ENCODE data around the gene C1orf185.

C1orf185 gene

DNA sequence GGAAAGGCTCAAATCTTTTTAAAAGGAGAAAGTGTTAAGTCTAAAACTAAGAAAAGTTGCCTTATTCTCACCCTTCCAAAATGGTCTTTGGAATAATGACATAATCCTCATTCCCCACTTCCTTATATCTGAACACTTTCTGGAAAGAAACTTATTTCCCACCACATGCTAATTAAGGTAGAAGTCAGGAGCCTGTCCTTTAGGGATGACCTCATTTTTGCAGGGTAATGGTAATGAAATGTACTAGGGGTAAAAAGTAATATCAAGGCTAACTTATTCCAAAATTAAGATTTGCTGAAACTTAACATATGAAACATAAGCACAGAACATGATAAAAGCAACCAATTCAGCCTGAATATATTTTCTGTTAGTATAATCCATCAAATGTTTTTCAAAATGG is 29.4 kb upstream of the C1orf185 start:
- H3K4me3 ChIP-seq (ENCODE audit: low read length) = no peak overlapping the region
- no peaks in the 10 kb centered on the region for H3K79me2 ChIP-seq (ENCODE audit: low read length)
- H3K27me3 ChIP-seq (ENCODE audit: low read depth, low read length) = no peaks in the 10 kb centered on the region; the same call in 1 of the 2 replicates
- no peaks in the 10 kb centered on the region for H3K9me3 ChIP-seq (ENCODE audit: insufficient read depth, low read length)
- H4K20me1 ChIP-seq (ENCODE audit: insufficient read depth, low read length) = no peaks in the 10 kb centered on the region
- no peaks in the 10 kb centered on the region for H3K36me3 ChIP-seq (replicated peaks; ENCODE audit: low read depth, low read length)
- no peaks in the 10 kb centered on the region for H3K4me1 ChIP-seq (ENCODE audit: low read length)
- no peak overlapping the region for H3K27ac ChIP-seq (ENCODE audit: low read length)
- TF ChIP-seq EZH2phosphoT487 (IDR thresholded peaks at IDR 0.05; ENCODE audit: low read depth) (no peak), CTCF (IDR thresholded peaks at IDR 0.05; ENCODE audit: low read depth, low read length) (no peak)
- no peak overlapping the region for H2AFZ ChIP-seq (ENCODE audit: low read depth, low read length)
- H3K9ac ChIP-seq (ENCODE audit: low read length) = no peak overlapping the region
- no peak overlapping the region for H3K4me2 ChIP-seq (ENCODE audit: low read length)

DNA sequence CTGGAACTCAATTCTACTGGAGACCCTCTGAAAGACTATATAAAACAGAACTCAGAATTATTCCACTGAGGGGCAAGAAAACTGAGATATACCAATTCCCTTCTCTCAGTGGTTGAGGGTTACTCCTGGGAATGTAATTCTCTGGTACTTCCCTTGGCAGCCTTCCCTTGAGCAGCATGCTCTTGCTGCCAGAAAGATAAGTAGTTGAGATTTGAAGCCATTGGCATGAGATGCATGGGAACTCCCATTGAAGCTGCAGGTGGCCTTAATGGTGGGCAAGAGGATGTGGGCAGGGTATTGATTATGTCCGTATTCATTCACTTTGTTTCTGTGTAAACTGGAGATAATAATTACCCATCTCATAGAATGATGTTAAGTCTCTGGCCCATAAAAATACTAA is 28.6 kb upstream of the C1orf185 start:
- Histone ChIP-seq H3K9ac (ENCODE audit: low read length) (no peak overlapping the region), H3K9me3 (ENCODE audit: insufficient read depth, low read length) (no peaks in the 10 kb centered on the region), H3K4me1 (ENCODE audit: low read length) (no peaks in the 10 kb centered on the region), H2AFZ (ENCODE audit: low read depth, low read length) (no peak overlapping the region), H3K27me3 (ENCODE audit: low read depth, low read length) (no peaks in the 10 kb centered on the region; the same call in 1 of the 2 replicates), H4K20me1 (ENCODE audit: insufficient read depth, low read length) (no peaks in the 10 kb centered on the region), H3K27ac (ENCODE audit: low read length) (no peak overlapping the region), H3K4me3 (ENCODE audit: low read length) (no peak overlapping the region), H3K79me2 (ENCODE audit: low read length) (no peaks in the 10 kb centered on the region), H3K36me3 (replicated peaks; ENCODE audit: low read depth, low read length) (no peaks in the 10 kb centered on the region), H3K4me2 (ENCODE audit: low read length) (no peak overlapping the region)
- no peak for TF ChIP-seq CTCF (IDR thresholded peaks at IDR 0.05; ENCODE audit: low read depth, low read length)
- TF ChIP-seq EZH2phosphoT487 (IDR thresholded peaks at IDR 0.05; ENCODE audit: low read depth) = no peak

- Histone ChIP-seq H2AFZ (ENCODE audit: low read depth, low read length) (no peak overlapping the region), H3K4me3 (ENCODE audit: low read length) (no peak overlapping the region), H3K4me2 (ENCODE audit: low read length) (no peak overlapping the region), H3K27ac (ENCODE audit: low read length) (no peak overlapping the region), H3K9me3 (ENCODE audit: insufficient read depth, low read length) (no peaks in the 10 kb centered on the region), H3K27me3 (ENCODE audit: low read depth, low read length) (peaks cover 11% of the 10 kb centered on the region; the same call in 1 of the 2 replicates), H3K79me2 (ENCODE audit: low read length) (no peaks in the 10 kb centered on the region), H3K36me3 (replicated peaks; ENCODE audit: low read depth, low read length) (no peaks in the 10 kb centered on the region), H3K4me1 (ENCODE audit: low read length) (no peaks in the 10 kb centered on the region), H3K9ac (ENCODE audit: low read length) (no peak overlapping the region), H4K20me1 (ENCODE audit: insufficient read depth, low read length) (no peaks in the 10 kb centered on the region)
- TF ChIP-seq CTCF (IDR thresholded peaks at IDR 0.05; ENCODE audit: low read depth, low read length) = no peak
- no peak for TF ChIP-seq EZH2phosphoT487 (IDR thresholded peaks at IDR 0.05; ENCODE audit: low read depth)
Measured at GRCh38 chr1:51086496-51087271, 15.3 kb upstream of the C1orf185 start.

- TF ChIP-seq CTCF (IDR thresholded peaks at IDR 0.05; ENCODE audit: low read depth, low read length) (no peak), EZH2phosphoT487 (IDR thresholded peaks at IDR 0.05; ENCODE audit: low read depth) (no peak)
- H2AFZ ChIP-seq (ENCODE audit: low read depth, low read length) = no peak overlapping the region
- no peak overlapping the region for H3K27ac ChIP-seq (ENCODE audit: low read length)
- H3K4me1 ChIP-seq (ENCODE audit: low read length) = no peaks in the 10 kb centered on the region
- no peak overlapping the region for H3K4me2 ChIP-seq (ENCODE audit: low read length)
- H3K79me2 ChIP-seq (ENCODE audit: low read length) = no peaks in the 10 kb centered on the region
- no peaks in the 10 kb centered on the region for H3K9me3 ChIP-seq (ENCODE audit: insufficient read depth, low read length)
- no peaks in the 10 kb centered on the region for H4K20me1 ChIP-seq (ENCODE audit: insufficient read depth, low read length)
- H3K4me3 ChIP-seq (ENCODE audit: low read length) = no peak overlapping the region
- peaks cover 9% of the 10 kb centered on the region; the same call in 1 of the 2 replicates for H3K27me3 ChIP-seq (ENCODE audit: low read depth, low read length)
- no peaks in the 10 kb centered on the region for H3K36me3 ChIP-seq (replicated peaks; ENCODE audit: low read depth, low read length)
- no peak overlapping the region for H3K9ac ChIP-seq (ENCODE audit: low read length)
Measured at GRCh38 chr1:51088474-51088873, 13.6 kb upstream of the C1orf185 start.

All from OCI-LY3 (cell line).